Stomach (tissue), 9 donors: Measurements from ENCODE around the gene ADGRL2. TPM values are rescaled to one million over a fixed set of nuclear protein-coding genes. Genes with fewer than 3 reads are reported as not detected.

Source experiments
- DNase-seq, 2 donors: peaks; one replicate each; pipeline versions ENCODE4 v3.0.0 to v3.0.0-alpha.2; 2013 to 2019
- H3K27ac ChIP-seq, 5 donors: fragments of 200-600 bp in 4 of 5; sonication (generic) in 4 of 5; one replicate each; pipeline ENCODE4 v1.5.1; 2013 to 2019; ENCODE audit warnings: mild to moderate bottlenecking in 1 of 5, moderate library complexity in 1 of 5
- H3K27me3 ChIP-seq, 3 donors: fragments of 200-600 bp; sonication (generic); one replicate each; pipeline ENCODE4 v1.5.1; 2017 to 2019; ENCODE audit warnings: mixed run types in 1 of 3
- H3K36me3 ChIP-seq, 4 donors: fragments of 200-600 bp; sonication (generic); 1 replicate in 3 of 4; 2 replicates in 1 of 4; pipeline ENCODE4 v1.5.1; 2016 to 2019
- H3K4me1 ChIP-seq, 4 donors: fragments of 200-600 bp; sonication (generic); one replicate each; pipeline ENCODE4 v1.5.1; 2016 to 2019
- H3K4me3 ChIP-seq, 4 donors: fragments of 200-600 bp; sonication (generic) in 3 of 4; one replicate each; pipeline ENCODE4 v1.5.1; 2016 to 2019; ENCODE audit warnings: mild to moderate bottlenecking in 1 of 4
- H3K9me3 ChIP-seq, 4 donors: fragments of 200-600 bp; sonication (generic); one replicate each; pipeline ENCODE4 v1.5.1; 2016 to 2019
- CTCF ChIP-seq, 7 experiments: fragments of 450-650 bp in 4 of 7; fragments of 200-600 bp in 3 of 7; sonication (generic) in 3 of 7; IDR thresholded peaks; one replicate each; pipeline ENCODE4 v1.5.1; 2016 to 2019; ENCODE audit warnings: antibody characterized with exemption in 7 of 7, control low read depth in 2 of 7, mild to moderate bottlenecking in 1 of 7
- EP300 ChIP-seq: sonication (generic); formaldehyde crosslinking; IDR thresholded peaks from one replicate; pipeline ENCODE4 v1.6.1; 2017; ENCODE audit warnings: antibody characterized with exemption
- POLR2A ChIP-seq, 4 donors: fragments of 450-650 bp; IDR thresholded peaks; one replicate each; pipeline ENCODE4 v1.6.1; 2016; ENCODE audit warnings: antibody characterized with exemption in 4 of 4, control low read depth in 2 of 4, mild to moderate bottlenecking in 1 of 4, moderate library complexity in 1 of 4
- POLR2AphosphoS5 ChIP-seq, 3 donors: sonication (generic); formaldehyde crosslinking; IDR thresholded peaks; one replicate each; pipeline ENCODE4 v1.6.1; 2016; ENCODE audit warnings: antibody characterized with exemption in 3 of 3
- WGBS, 5 donors: extraction: QIAGEN DNeasy Blood & Tissue Kit in 3 of 5; methylation state at CpG; one replicate each; pipeline versions ENCODE4 v1.1.5 to v1.1.7; 2013 to 2018; 5-methylcytosine and 5-hydroxymethylcytosine counted together
- intact Hi-C: fragments of 100-400 bp; cut with DNase I; formaldehyde crosslinking; loops from one replicate; pipeline ENCODE4 v1.15.1; 2023; ENCODE audit warnings: low total_unique reads
- polyA plus RNA-seq, 3 donors: library from polyadenylated mRNA; stranded (reverse); fragments of 200-250 nt; gene quantifications; one replicate each; pipeline ENCODE4 v1.2.3, GENCODE V29; 2013
- total RNA-seq, 5 donors: library from RNA; depleted of rRNA; stranded (reverse); fragments of >200 nt; gene quantifications; one replicate each; pipeline versions ENCODE4 v1.1.0 to v1.2.3, GENCODE V29; 2014 to 2016
- donor health status: healthy with polysubstance abuse.
- donor health status: Bipolar disorder and iron deficiency.
- donor health status: healthy.

Gene ADGRL2
- total and polyA plus RNA-seq, 8 donors = 13.0 to 173 (median 23.7) TPM

- H3K36me3 ChIP-seq = no peaks in the 10 kb centered on the region
- intact Hi-C loops = no loop called here
- H3K27me3 ChIP-seq = no peaks in the 10 kb centered on the region
- 66 to 82% (median 71%) methylated on average over 5 of the region's 5 CpGs for WGBS, 5 donors
- H3K27ac ChIP-seq = no peak overlapping the region
- H3K9me3 ChIP-seq = no peaks in the 10 kb centered on the region
- TF ChIP-seq CTCF (IDR thresholded peaks at IDR 0.05) = no peak
- no peak for TF ChIP-seq POLR2A (IDR thresholded peaks at IDR 0.05)
- no peak for TF ChIP-seq POLR2AphosphoS5 (IDR thresholded peaks at IDR 0.05)
- no peak for TF ChIP-seq EP300
- H3K4me1 ChIP-seq = peaks cover 0 to 16% (median 2%) of the 10 kb centered on the region in 4 donors
- DNase-seq = no peak
- no peak overlapping the region for H3K4me3 ChIP-seq
Observed at GRCh38 chr1:81887421-81888144, 86.8 kb downstream of the ADGRL2 start.

GRCh38 chr1:81889166-81889565 is 88.4 kb downstream of the ADGRL2 start:
- Histone ChIP-seq H3K4me1 (peaks cover 0 to 19% (median 4%) of the 10 kb centered on the region in 4 donors), H3K9me3 (no peaks in the 10 kb centered on the region), H3K27me3 (no peaks in the 10 kb centered on the region), H3K4me3 (no peak overlapping the region), H3K27ac (no peak overlapping the region), H3K36me3 (no peaks in the 10 kb centered on the region)
- 78 to 88% (median 86%) methylated on average over 4 of the region's 4 CpGs for WGBS, 5 donors
- TF ChIP-seq POLR2AphosphoS5 (IDR thresholded peaks at IDR 0.05) (no peak), POLR2A (IDR thresholded peaks at IDR 0.05) (no peak), EP300 (no peak), CTCF (IDR thresholded peaks at IDR 0.05) (no peak)
- no peak for DNase-seq
- intact Hi-C loops = no loop called here

- Histone ChIP-seq H3K27me3 (no peaks in the 10 kb centered on the region), H3K4me3 (no peak overlapping the region), H3K36me3 (no peaks in the 10 kb centered on the region), H3K27ac (no peak overlapping the region), H3K9me3 (no peaks in the 10 kb centered on the region), H3K4me1 (peaks cover 0 to 24% (median 4%) of the 10 kb centered on the region in 4 donors)
- no peak for DNase-seq
- WGBS, 5 donors = 80 to 89% (median 86%) methylated on average over 2 of the region's 2 CpGs
- intact Hi-C loops = no loop called here
- TF ChIP-seq EP300 (no peak), CTCF (IDR thresholded peaks at IDR 0.05) (no peak), POLR2A (IDR thresholded peaks at IDR 0.05) (no peak), POLR2AphosphoS5 (IDR thresholded peaks at IDR 0.05) (no peak)
Observed at GRCh38 chr1:81894867-81895266, 94.1 kb downstream of the ADGRL2 start.

- no peaks in the 10 kb centered on the region for H3K9me3 ChIP-seq
- DNase-seq = no peak
- no peaks in the 10 kb centered on the region for H3K36me3 ChIP-seq
- H3K27ac ChIP-seq = no peak overlapping the region
- TF ChIP-seq POLR2A (IDR thresholded peaks at IDR 0.05) (no peak), CTCF (IDR thresholded peaks at IDR 0.05) (no peak), EP300 (no peak), POLR2AphosphoS5 (IDR thresholded peaks at IDR 0.05) (no peak)
- no peak overlapping the region for H3K4me3 ChIP-seq
- peaks cover 0 to 22% (median under 1%) of the 10 kb centered on the region in 4 donors for H3K4me1 ChIP-seq
- no peaks in the 10 kb centered on the region for H3K27me3 ChIP-seq
- 90 to 94% (median 94%) methylated on average over 5 of the region's 5 CpGs for whole genome bisulfite sequencing, 5 donors
- intact Hi-C loops = no loop called here
Observed at GRCh38 chr1:81899214-81899821, 98.6 kb downstream of the ADGRL2 start.
